Measurements from ENCODE around the gene FGGY.

GRCh38 chr1:59737638-59738037 lies 440.7 kb downstream of the FGGY start:
- TF ChIP-seq, protein P1, sequence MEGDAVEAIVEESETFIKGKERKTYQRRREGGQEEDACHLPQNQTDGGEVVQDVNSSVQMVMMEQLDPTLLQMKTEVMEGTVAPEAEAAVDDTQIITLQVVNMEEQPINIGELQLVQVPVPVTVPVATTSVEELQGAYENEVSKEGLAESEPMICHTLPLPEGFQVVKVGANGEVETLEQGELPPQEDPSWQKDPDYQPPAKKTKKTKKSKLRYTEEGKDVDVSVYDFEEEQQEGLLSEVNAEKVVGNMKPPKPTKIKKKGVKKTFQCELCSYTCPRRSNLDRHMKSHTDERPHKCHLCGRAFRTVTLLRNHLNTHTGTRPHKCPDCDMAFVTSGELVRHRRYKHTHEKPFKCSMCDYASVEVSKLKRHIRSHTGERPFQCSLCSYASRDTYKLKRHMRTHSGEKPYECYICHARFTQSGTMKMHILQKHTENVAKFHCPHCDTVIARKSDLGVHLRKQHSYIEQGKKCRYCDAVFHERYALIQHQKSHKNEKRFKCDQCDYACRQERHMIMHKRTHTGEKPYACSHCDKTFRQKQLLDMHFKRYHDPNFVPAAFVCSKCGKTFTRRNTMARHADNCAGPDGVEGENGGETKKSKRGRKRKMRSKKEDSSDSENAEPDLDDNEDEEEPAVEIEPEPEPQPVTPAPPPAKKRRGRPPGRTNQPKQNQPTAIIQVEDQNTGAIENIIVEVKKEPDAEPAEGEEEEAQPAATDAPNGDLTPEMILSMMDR (IDR thresholded peaks at IDR 0.05), result no peak
- no peak for TF ChIP-seq EZH2 (IDR thresholded peaks at IDR 0.05; ENCODE audit: borderline replicate concordance, insufficient read depth, low read depth, low read length, poor library complexity, severe bottlenecking)
